AG09319 (cell line): ENCODE data around the gene CACNA2D4.

Experiments used
- DNase-seq: peaks from one replicate; pipeline ENCODE4 v3.0.0-alpha.2; 2010; ENCODE audit warnings: low read depth; ENCODE audit errors: extremely low read depth
- CTCF ChIP-seq: IDR thresholded peaks from 2 replicates; pipeline ENCODE4 v1.5.1; 2011; ENCODE audit warnings: low read depth, mild to moderate bottlenecking, inconsistent platforms, low read length, moderate library complexity

CACNA2D4 gene

GRCh38 chr12:1862973-1863372, 55.5 kb downstream of the CACNA2D4 start:
- no peak for DNase-seq
- no peak for TF ChIP-seq CTCF

DNA sequence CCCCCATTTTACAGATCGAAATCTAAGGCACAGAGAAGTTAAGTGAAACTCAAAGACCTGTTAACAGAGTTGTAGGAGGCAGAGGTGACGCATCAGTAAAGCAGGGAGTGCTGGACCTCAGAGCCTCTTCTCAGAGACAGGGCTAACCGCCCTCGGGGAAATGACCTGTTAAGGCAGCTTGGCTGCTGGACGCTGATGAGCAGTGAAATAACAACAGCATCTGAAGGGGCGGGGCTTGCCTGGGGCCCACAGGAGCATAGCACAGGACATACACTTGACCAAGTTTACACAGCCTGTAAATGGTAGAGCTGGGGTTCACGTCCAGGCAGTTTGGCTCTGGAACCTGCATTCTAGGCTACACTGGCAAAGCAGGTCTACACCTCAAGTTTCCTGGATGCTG, 58.8 kb downstream of the CACNA2D4 start:
- TF ChIP-seq CTCF, result no peak
- DNase-seq, result no peak

DNA sequence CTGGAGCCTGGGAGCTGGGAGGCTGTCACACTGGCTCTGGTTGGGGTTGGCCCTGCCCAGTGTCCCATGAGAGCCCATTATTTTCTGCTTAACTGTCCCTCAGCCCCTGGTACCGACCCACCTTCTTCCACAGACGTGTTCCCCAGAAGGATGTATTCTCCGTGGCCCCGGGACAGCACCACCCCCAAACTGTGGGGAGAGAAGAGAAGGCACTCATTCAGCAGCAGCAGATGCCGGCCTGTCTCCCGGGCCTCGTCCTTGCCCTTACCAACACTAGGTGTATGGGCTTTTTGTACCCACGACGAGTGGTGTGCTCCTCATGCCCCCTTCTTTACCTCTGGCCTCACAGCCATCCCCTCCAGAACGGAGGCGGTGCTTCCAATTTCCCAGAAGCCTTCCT, 60.0 kb downstream of the CACNA2D4 start:
- no peak for DNase-seq
- TF ChIP-seq CTCF, result no peak

GRCh38 chr12:1857821-1858220, 60.6 kb downstream of the CACNA2D4 start:
- TF ChIP-seq CTCF, result no peak
- DNase-seq, result no peak

- no peak for DNase-seq
- TF ChIP-seq CTCF, result no peak
Measured at GRCh38 chr12:1857086-1857485, 61.4 kb downstream of the CACNA2D4 start.

- DNase-seq, result no peak
- no peak for TF ChIP-seq CTCF
Measured at GRCh38 chr12:1855241-1855640, 63.2 kb downstream of the CACNA2D4 start.

DNA sequence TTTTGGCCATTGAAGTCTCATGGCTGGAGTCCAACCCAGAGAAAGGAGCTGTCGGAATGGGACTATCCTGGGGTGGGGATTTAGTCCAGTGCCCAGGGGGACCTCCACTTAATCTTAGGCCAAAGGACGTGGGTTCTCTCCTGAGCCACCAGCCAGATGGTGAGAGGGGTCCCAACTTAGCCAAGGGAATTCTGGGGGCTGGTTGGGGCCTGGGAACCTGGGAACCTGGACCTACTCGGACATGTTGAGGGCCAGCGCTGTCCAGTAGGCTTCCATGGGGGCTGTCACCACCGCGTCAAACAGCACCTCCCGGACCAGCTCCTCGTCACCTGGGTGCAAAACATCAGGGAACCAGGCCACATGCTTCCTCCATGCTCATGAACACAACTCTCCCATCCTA, 64.7 kb downstream of the CACNA2D4 start:
- TF ChIP-seq CTCF, result no peak
- DNase-seq, result no peak
